Fibroblast of lung (primary cell): ENCODE results near the gene RIT2. TPM values are rescaled to one million over a fixed set of nuclear protein-coding genes. Genes with fewer than 3 reads are reported as not detected.

Experiments
- DNase-seq, 2 donors: peaks; one replicate each; pipeline versions ENCODE4 v3.0.0 to v3.0.0-alpha.2; 2010; ENCODE audit warnings: low read depth in 2 of 2
- H2AFZ ChIP-seq: 2 replicates; pipeline ENCODE4 v1.5.1; 2012; ENCODE audit warnings: low read length, control low read depth, inconsistent platforms
- H3K27ac ChIP-seq: 2 replicates; pipeline ENCODE4 v1.5.1; 2011; ENCODE audit warnings: low read length, control low read depth; ENCODE audit not compliant: insufficient read depth
- H3K27me3 ChIP-seq: 2 replicates; pipeline ENCODE4 v1.5.1; 2011; ENCODE audit warnings: mild to moderate bottlenecking, low read length; ENCODE audit not compliant: control insufficient read depth, insufficient read depth
- H3K36me3 ChIP-seq: 2 replicates; pipeline ENCODE4 v1.5.1; 2011; ENCODE audit warnings: low read length; ENCODE audit not compliant: control insufficient read depth, insufficient read depth
- H3K4me1 ChIP-seq: 2 replicates; pipeline ENCODE4 v1.5.1; 2011; ENCODE audit warnings: low read length; ENCODE audit not compliant: control insufficient read depth, insufficient read depth; ENCODE audit errors: extremely low read depth
- H3K4me2 ChIP-seq: 2 replicates; pipeline ENCODE4 v1.5.1; 2011; ENCODE audit warnings: low read length, control low read depth; ENCODE audit not compliant: insufficient read depth; ENCODE audit errors: extremely low read depth
- H3K4me3 ChIP-seq, 4 experiments: fragments of 200-600 bp in 1 of 4; sonication (generic) in 1 of 4; replicated peaks in 1 of 4; 2 replicates each; pipeline ENCODE4 v1.5.1; 2011 to 2016; ENCODE audit warnings: low read length in 4 of 4, low read depth in 3 of 4, mild to moderate bottlenecking in 3 of 4, control low read depth in 2 of 4, inconsistent platforms in 1 of 4, mixed read lengths in 1 of 4; ENCODE audit not compliant: insufficient read depth in 1 of 4; ENCODE audit errors: control extremely low read depth in 1 of 4
- H3K79me2 ChIP-seq: 2 replicates; pipeline ENCODE4 v1.5.1; 2012; ENCODE audit warnings: mild to moderate bottlenecking, low read length, inconsistent platforms; ENCODE audit not compliant: control insufficient read depth, insufficient read depth
- H3K9ac ChIP-seq: 2 replicates; pipeline ENCODE4 v1.5.1; 2011; ENCODE audit warnings: mild to moderate bottlenecking, low read length, control low read depth; ENCODE audit not compliant: insufficient read depth
- H3K9me3 ChIP-seq: 2 replicates; pipeline ENCODE4 v1.5.1; 2012; ENCODE audit warnings: low read depth, low read length; ENCODE audit not compliant: control insufficient read depth, insufficient read depth
- H4K20me1 ChIP-seq: 2 replicates; pipeline ENCODE4 v1.5.1; 2011; ENCODE audit warnings: low read length; ENCODE audit not compliant: control insufficient read depth, insufficient read depth; ENCODE audit errors: extremely low read depth
- EZH2 ChIP-seq: IDR thresholded peaks from 2 replicates; pipeline ENCODE4 v1.5.1; 2012; ENCODE audit warnings: low read length, control low read depth, mild to moderate bottlenecking; ENCODE audit errors: missing control alignments
- polyA plus RNA-seq, 2 donors: library from polyadenylated mRNA; depleted of rRNA in 1 of 2; stranded (reverse) in 1 of 2; unstranded in 1 of 2; fragments of >200 nt; gene quantifications; 2 replicates each; pipeline ENCODE4 v1.2.1, GENCODE V29; 2011 to 2012; ENCODE audit warnings: missing spikeins in 1 of 2
- total RNA-seq: library from RNA; depleted of rRNA; stranded (reverse); fragments of >200 nt; gene quantifications from 2 replicates; pipeline ENCODE4 v1.2.1, GENCODE V29; 2014
- TF ChIP-seq, protein P1 (sequence below), 2 donors: IDR thresholded peaks in 1 of 2; conservative IDR thresholded peaks in 1 of 2; 1 replicate in 1 of 2; 2 replicates in 1 of 2; pipeline ENCODE4 v1.5.1; 2011 to 2012; ENCODE audit warnings: low read length in 2 of 2, control low read depth in 1 of 2, inconsistent platforms in 1 of 2, low read depth in 1 of 2, mild to moderate bottlenecking in 1 of 2

The RIT2 gene
- total and polyA plus RNA-seq, 2 donors (not counting 1 experiment from before 2014, with no cell fraction given): not detected

DNA sequence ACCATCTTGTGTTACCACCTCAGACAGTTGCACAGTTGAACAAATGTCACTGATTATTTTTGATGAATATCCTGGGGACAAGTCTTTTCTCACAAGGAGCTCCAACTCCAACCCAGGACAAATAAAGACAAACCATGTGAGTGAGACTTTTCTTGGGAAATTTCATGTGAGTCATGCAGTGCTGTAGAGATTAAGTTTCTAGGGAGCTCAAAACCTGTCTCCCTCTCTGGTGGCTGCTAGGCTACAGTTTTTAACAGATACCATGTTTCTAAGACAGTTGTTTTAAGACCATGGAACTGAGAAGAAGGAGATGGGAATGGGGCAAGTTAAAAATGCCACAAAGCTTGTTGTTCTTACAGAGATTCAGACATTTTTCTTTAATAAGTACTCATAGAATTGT lies 255.5 kb downstream of the RIT2 start:
- H3K9ac ChIP-seq: no peak overlapping the region
- H3K4me1 ChIP-seq: no peaks in the 10 kb centered on the region
- peak; percentile 19 to 40 for DNase-seq
- H3K4me3 ChIP-seq: no peak overlapping the region
- H3K36me3 ChIP-seq: no peaks in the 10 kb centered on the region
- no peak overlapping the region for H2AFZ ChIP-seq
- no peak overlapping the region for H3K27ac ChIP-seq
- no peak for TF ChIP-seq EZH2
- TF ChIP-seq, protein P1, sequence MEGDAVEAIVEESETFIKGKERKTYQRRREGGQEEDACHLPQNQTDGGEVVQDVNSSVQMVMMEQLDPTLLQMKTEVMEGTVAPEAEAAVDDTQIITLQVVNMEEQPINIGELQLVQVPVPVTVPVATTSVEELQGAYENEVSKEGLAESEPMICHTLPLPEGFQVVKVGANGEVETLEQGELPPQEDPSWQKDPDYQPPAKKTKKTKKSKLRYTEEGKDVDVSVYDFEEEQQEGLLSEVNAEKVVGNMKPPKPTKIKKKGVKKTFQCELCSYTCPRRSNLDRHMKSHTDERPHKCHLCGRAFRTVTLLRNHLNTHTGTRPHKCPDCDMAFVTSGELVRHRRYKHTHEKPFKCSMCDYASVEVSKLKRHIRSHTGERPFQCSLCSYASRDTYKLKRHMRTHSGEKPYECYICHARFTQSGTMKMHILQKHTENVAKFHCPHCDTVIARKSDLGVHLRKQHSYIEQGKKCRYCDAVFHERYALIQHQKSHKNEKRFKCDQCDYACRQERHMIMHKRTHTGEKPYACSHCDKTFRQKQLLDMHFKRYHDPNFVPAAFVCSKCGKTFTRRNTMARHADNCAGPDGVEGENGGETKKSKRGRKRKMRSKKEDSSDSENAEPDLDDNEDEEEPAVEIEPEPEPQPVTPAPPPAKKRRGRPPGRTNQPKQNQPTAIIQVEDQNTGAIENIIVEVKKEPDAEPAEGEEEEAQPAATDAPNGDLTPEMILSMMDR (conservative IDR thresholded peaks at IDR 0.05 in 1 of 2, IDR thresholded peaks at IDR 0.05 in 1 of 2; ENCODE audit: low read depth in 1 of 2, low read length in 2 of 2): no peak
- no peaks in the 10 kb centered on the region for H3K27me3 ChIP-seq
- no peaks in the 10 kb centered on the region for H4K20me1 ChIP-seq
- no peaks in the 10 kb centered on the region for H3K9me3 ChIP-seq
- no peak overlapping the region for H3K4me2 ChIP-seq
- H3K79me2 ChIP-seq: no peaks in the 10 kb centered on the region

- Histone ChIP-seq H2AFZ (no peak overlapping the region), H3K79me2 (no peaks in the 10 kb centered on the region), H3K27ac (no peak overlapping the region), H3K9me3 (no peaks in the 10 kb centered on the region), H3K27me3 (no peaks in the 10 kb centered on the region), H3K9ac (no peak overlapping the region), H4K20me1 (no peaks in the 10 kb centered on the region), H3K4me3 (no peak overlapping the region), H3K4me1 (no peaks in the 10 kb centered on the region), H3K4me2 (no peak overlapping the region), H3K36me3 (no peaks in the 10 kb centered on the region)
- DNase-seq: no peak
- no peak for TF ChIP-seq EZH2
- TF ChIP-seq, protein P1 (conservative IDR thresholded peaks at IDR 0.05 in 1 of 2, IDR thresholded peaks at IDR 0.05 in 1 of 2; ENCODE audit: low read depth in 1 of 2, low read length in 2 of 2): no peak
These were observed 260.9 kb downstream of the RIT2 start for GRCh38 chr18:42854558-42854957.

GRCh38 chr18:42850174-42851083 lies 265.1 kb downstream of the RIT2 start:
- peak in 1 of 2 donors; percentile 1 for DNase-seq
- Histone ChIP-seq H3K4me3 (no peak overlapping the region), H3K79me2 (no peaks in the 10 kb centered on the region), H2AFZ (no peak overlapping the region), H3K9ac (no peak overlapping the region), H3K9me3 (no peaks in the 10 kb centered on the region), H3K4me2 (no peak overlapping the region), H4K20me1 (no peaks in the 10 kb centered on the region), H3K27ac (no peak overlapping the region), H3K36me3 (no peaks in the 10 kb centered on the region), H3K27me3 (no peaks in the 10 kb centered on the region), H3K4me1 (no peaks in the 10 kb centered on the region)
- no peak for TF ChIP-seq EZH2
- TF ChIP-seq, protein P1 (conservative IDR thresholded peaks at IDR 0.05 in 1 of 2, IDR thresholded peaks at IDR 0.05 in 1 of 2; ENCODE audit: low read depth in 1 of 2, low read length in 2 of 2): no peak
